SK-N-SH treated with all-trans-retinoic acid at 6 μM for 48 hours (cell line): ENCODE data around the gene FAAP100.

ENCODE experiments used
- ARNTL ChIP-seq: fragments of 450-650 bp; formaldehyde crosslinking; IDR thresholded peaks from 2 replicates; pipeline ENCODE4 v1.5.0; 2020; ENCODE audit warnings: low read depth, mild to moderate bottlenecking, moderate library complexity, borderline replicate concordance
- BACH2 ChIP-seq: fragments of 250-450 bp; sonication (Bioruptor Pico); IDR thresholded peaks from 2 replicates; pipeline ENCODE4 v1.9.0; 2021; ENCODE audit warnings: mild to moderate bottlenecking, borderline replicate concordance
- CSDC2 ChIP-seq: fragments of 250-450 bp; sonication (Bioruptor Pico); IDR thresholded peaks from 2 replicates; pipeline ENCODE4 v1.5.0; 2020; ENCODE audit warnings: mild to moderate bottlenecking, moderate library complexity
- GLIS3 ChIP-seq: fragments of 250-450 bp; sonication (Bioruptor Pico); IDR thresholded peaks from 2 replicates; pipeline ENCODE4 v1.5.0; 2020; ENCODE audit warnings: mild to moderate bottlenecking, moderate library complexity
- ISL1 ChIP-seq: fragments of 250-450 bp; sonication (Bioruptor Pico); IDR thresholded peaks from 2 replicates; pipeline ENCODE4 v2.1.2; 2022; ENCODE audit warnings: mild to moderate bottlenecking, moderate library complexity
- PATZ1 ChIP-seq: fragments of 250-450 bp; sonication (Bioruptor Pico); IDR thresholded peaks from 2 replicates; pipeline ENCODE4 v1.8.0; 2020; ENCODE audit warnings: mild to moderate bottlenecking, moderate library complexity, borderline replicate concordance
- TCF4 ChIP-seq: fragments of 250-450 bp; sonication (Bioruptor Pico); IDR thresholded peaks from 2 replicates; pipeline ENCODE4 v1.8.0; 2021; ENCODE audit warnings: mild to moderate bottlenecking, moderate library complexity, borderline replicate concordance
- TOX ChIP-seq: fragments of 250-450 bp; sonication (Bioruptor Pico); IDR thresholded peaks from 2 replicates; pipeline ENCODE4 v1.8.0; 2021; ENCODE audit warnings: mild to moderate bottlenecking, moderate library complexity, borderline replicate concordance
- TSHZ2 ChIP-seq: fragments of 250-450 bp; sonication (Bioruptor Pico); IDR thresholded peaks from 2 replicates; pipeline ENCODE4 v1.5.0; 2020; ENCODE audit warnings: mild to moderate bottlenecking, moderate library complexity
- ZFP3 ChIP-seq: fragments of 250-450 bp; sonication (Bioruptor Pico); IDR thresholded peaks from 2 replicates; pipeline ENCODE4 v1.5.0; 2020; ENCODE audit warnings: mild to moderate bottlenecking, moderate library complexity
- ZNF565 ChIP-seq: fragments of 450-650 bp; formaldehyde crosslinking; conservative IDR thresholded peaks from 2 replicates; pipeline ENCODE4 v1.5.0; 2020; ENCODE audit warnings: low read depth, mild to moderate bottlenecking, moderate library complexity
- ZNF70 ChIP-seq: fragments of 450-650 bp; formaldehyde crosslinking; IDR thresholded peaks from 2 replicates; pipeline ENCODE4 v1.5.0; 2020; ENCODE audit warnings: mild to moderate bottlenecking, moderate library complexity
- ZNF8 ChIP-seq: fragments of 450-650 bp; formaldehyde crosslinking; IDR thresholded peaks from 2 replicates; pipeline ENCODE4 v1.5.0; 2020; ENCODE audit warnings: mild to moderate bottlenecking, moderate library complexity

GRCh38 chr17:81526662-81527571 is 25.2 kb downstream of the FAAP100 start:
- TF ChIP-seq TSHZ2 (CRISPR knock-in tag) (no peak), CSDC2 (CRISPR knock-in tag) (no peak), ZFP3 (no peak), TCF4 (no peak), BACH2 (CRISPR knock-in tag) (no peak), ZNF70 (CRISPR knock-in tag) (no peak), ZNF8 (CRISPR knock-in tag) (no peak), ISL1 (CRISPR knock-in tag) (no peak), ARNTL (CRISPR knock-in tag) (no peak), GLIS3 (CRISPR knock-in tag) (no peak), TOX (CRISPR knock-in tag) (no peak), PATZ1 (CRISPR knock-in tag) (no peak), ZNF565 (CRISPR knock-in tag) (no peak)
